ENCODE results near the gene LDLRAD4.

DNA sequence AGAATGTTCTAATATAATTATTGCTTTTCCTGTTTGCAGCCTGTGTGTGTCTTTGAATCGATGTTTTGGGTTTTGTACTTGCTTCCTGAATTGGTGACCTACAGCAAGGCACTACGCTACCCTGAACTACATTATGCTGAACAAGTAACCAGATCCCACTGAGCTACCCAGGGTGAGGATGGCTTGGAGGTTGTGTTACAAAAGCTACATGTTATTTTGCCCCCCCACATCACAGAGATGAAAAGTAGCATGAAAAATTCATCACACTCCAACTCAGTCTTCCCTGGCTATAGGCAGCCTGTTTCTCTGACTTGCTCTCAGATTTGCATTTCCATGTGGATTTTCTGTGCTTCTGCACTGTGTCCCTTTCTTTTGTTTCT is 162.1 kb downstream of the LDLRAD4 start:
- TF ChIP-seq, protein P1, sequence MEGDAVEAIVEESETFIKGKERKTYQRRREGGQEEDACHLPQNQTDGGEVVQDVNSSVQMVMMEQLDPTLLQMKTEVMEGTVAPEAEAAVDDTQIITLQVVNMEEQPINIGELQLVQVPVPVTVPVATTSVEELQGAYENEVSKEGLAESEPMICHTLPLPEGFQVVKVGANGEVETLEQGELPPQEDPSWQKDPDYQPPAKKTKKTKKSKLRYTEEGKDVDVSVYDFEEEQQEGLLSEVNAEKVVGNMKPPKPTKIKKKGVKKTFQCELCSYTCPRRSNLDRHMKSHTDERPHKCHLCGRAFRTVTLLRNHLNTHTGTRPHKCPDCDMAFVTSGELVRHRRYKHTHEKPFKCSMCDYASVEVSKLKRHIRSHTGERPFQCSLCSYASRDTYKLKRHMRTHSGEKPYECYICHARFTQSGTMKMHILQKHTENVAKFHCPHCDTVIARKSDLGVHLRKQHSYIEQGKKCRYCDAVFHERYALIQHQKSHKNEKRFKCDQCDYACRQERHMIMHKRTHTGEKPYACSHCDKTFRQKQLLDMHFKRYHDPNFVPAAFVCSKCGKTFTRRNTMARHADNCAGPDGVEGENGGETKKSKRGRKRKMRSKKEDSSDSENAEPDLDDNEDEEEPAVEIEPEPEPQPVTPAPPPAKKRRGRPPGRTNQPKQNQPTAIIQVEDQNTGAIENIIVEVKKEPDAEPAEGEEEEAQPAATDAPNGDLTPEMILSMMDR (IDR thresholded peaks at IDR 0.05), result no peak
- TF ChIP-seq POLR2A (IDR thresholded peaks at IDR 0.05; ENCODE audit: low read depth) (no peak), POLR2AphosphoS5 (IDR thresholded peaks at IDR 0.05) (no peak)
